Cardiac septum (tissue), 1 donor: ENCODE measurements around the gene MTM1. TPM values are rescaled to one million over a fixed set of nuclear protein-coding genes. Genes with fewer than 3 reads are reported as not detected.

ENCODE experiments used
- DNase-seq: peaks from one replicate; pipeline ENCODE4 v3.0.0-alpha.2; 2020; ENCODE audit warnings: low spot score
- intact Hi-C: fragments of 100-400 bp; cut with DNase I; formaldehyde crosslinking; loops from one replicate; pipeline ENCODE4 v1.14.0; 2022
- total RNA-seq: library from RNA; stranded (reverse); fragmentation: NEBNext Ultra II Directional; extraction: Animal tissue kit (Norgen Biotek cat#: 25700); gene quantifications from one replicate; pipeline ENCODE4 v1.2.1, GENCODE V29; 2021
- donor health status: DM: no; HTN: no; CAD: no.

MTM1 gene
- total RNA-seq, 1 donor from 2014 or later = 9.5 TPM

- intact Hi-C loops = no loop called here
- DNase-seq = no peak
Observed at GRCh38 chrX:150582338-150582948, 14.0 kb downstream of the MTM1 start.

DNA sequence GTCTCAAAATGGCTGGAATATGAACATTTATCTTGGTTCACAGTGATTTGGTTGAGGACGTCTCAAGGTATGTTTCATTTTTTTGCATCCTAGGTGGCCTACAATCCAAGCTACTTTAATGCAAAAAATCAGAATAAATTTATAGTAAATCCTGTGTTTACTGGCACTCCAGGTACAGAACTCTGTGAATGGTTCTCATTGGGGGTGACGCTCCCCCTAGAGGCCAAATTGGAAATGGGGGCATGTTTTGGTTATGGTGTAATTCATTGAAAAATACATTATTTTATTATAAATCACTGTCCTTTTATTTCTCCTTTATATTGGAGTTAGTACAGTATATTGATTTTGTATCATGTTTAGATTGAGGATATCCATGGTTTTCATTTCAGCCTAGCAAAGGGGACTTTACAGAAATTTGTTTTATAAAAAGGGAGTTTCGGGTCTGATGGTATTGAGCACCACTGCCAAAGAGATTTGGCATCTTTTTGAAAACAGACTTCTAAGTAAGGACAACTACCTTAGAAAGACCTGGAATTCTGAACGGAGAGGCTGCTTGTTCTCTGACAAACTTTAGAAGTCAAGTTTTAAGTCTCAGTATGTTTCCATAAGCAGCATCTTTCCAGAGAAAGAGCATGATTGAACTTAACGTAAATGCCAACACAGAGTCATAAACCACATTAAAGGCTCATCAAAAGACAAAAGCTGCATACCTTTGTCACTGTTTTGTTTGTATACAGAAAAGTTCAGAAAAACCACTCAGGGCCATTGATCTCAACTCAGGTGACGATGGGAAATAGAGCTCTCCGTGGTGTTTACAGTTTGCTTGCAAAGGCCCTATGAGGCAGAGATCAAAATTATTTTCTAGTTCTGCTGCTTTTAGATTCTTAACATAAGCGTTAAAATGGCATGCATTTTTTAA is 19.4 kb downstream of the MTM1 start:
- intact Hi-C loops = no loop called here
- DNase-seq = no peak

GRCh38 chrX:150594584-150594983 is 26.2 kb downstream of the MTM1 start:
- intact Hi-C loops = no loop called here
- DNase-seq = no peak

GRCh38 chrX:150599226-150599625 is 30.8 kb downstream of the MTM1 start:
- intact Hi-C loops = no loop called here
- no peak for DNase-seq

- no peak for DNase-seq
- intact Hi-C loops = no loop called here
Observed at GRCh38 chrX:150602296-150602695, 33.9 kb downstream of the MTM1 start.

GRCh38 chrX:150602743-150603142 is 34.3 kb downstream of the MTM1 start:
- no peak for DNase-seq
- intact Hi-C loops = no loop called here

GRCh38 chrX:150605603-150606002 is 37.2 kb downstream of the MTM1 start:
- intact Hi-C loops = no loop called here
- DNase-seq = no peak

- intact Hi-C loops = no loop called here
- DNase-seq = no peak
Observed at GRCh38 chrX:150607201-150607600, 38.8 kb downstream of the MTM1 start.

DNA sequence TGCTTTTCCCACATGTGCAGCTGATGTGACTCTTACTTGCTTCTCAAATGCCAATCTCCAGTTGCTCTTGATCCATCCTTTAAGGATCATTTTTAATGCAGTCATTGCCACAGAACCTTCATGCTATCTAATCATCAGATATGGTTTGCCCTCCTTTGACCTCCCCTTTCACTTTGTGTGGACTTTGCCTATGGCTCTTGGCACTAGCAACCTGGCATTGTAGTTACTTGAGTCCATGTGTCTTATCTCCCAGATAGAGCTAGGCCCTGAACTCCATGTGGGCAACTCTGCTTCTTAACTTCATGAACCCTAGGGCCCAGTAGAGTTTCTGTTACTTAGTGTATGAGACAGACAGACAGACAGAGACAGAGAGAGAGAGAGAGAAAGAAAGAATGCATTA is 41.6 kb downstream of the MTM1 start:
- intact Hi-C loops = no loop called here

GRCh38 chrX:150610446-150610845 is 42.0 kb downstream of the MTM1 start:
- no peak for DNase-seq
- intact Hi-C loops = no loop called here

More for the DNA sequence above, 41.6 kb downstream of the MTM1 start:
- DNase-seq = no peak

DNA sequence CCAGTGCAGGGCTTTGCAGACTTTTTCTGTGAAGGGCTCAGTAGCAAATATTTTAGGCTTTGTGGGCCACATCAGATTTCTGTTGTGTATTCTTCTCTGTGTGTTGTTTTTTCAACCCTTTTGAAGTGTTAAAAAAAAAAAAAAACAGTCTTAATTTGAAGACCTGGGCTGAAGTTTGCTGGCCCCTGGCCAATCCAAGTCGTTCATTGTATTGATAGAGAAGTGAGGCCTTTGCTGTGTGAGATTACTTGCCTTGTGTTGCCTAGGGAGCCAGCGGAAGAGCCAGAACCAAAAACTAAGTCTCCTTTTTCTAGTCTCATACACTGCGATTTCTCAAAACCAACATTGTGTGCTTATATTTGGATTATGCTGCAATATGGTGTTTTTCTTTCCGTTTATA is 46.9 kb downstream of the MTM1 start:
- no peak for DNase-seq
- intact Hi-C loops = no loop called here

DNA sequence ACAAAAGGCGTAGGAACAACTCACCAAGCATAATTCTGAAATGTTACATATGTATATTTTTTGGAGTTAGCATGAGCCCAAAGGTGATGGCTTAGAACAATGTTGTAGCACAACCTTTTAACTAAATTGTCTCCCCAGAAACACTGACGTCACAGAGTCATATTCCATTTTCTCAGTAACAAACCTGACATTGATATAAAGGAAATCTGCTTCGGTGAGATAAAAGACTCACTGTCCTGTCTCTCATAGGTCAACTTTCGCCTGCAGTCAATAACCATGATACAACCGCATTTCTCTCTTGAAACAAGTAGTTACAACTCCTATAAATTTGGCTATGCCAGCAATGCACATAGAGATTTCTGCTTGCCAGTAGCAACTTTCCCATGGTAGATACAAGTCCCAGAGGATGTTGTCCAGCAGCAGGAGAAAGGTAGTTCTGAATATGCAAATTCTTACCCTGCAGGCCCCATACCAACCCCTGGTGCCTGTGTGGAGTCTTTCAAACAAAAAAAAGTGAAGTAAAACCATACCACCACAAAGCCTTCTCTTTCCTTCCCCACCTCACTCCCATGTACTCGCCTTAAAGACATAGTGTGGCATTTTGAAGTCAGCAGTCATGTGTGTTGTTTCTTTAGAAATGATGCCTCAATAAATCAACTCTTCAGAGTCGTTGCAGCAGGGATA is 47.9 kb downstream of the MTM1 start:
- no peak for DNase-seq
- intact Hi-C loops = no loop called here

DNA sequence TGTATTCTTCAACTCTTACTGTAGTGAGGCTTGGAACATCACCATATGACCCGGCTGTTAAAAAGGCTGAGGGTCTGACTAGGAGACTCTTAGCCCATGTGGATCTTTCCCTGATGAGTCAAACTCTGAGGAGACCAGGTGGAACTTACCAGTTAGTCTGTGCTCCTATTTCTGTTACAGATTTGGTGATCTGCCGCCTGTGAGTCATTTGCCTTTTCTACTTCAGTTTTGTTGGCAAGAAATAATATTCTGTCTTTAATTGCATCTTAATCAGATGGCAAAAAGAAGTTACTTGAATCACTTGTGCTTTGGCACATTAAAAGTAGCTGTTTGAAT is 48.4 kb downstream of the MTM1 start:
- intact Hi-C loops = no loop called here
- no peak for DNase-seq

GRCh38 chrX:150621652-150622051 is 53.2 kb downstream of the MTM1 start:
- no peak for DNase-seq
- intact Hi-C loops = no loop called here

GRCh38 chrX:150623583-150623982 is 55.2 kb downstream of the MTM1 start:
- no peak for DNase-seq
- intact Hi-C loops = no loop called here

DNA sequence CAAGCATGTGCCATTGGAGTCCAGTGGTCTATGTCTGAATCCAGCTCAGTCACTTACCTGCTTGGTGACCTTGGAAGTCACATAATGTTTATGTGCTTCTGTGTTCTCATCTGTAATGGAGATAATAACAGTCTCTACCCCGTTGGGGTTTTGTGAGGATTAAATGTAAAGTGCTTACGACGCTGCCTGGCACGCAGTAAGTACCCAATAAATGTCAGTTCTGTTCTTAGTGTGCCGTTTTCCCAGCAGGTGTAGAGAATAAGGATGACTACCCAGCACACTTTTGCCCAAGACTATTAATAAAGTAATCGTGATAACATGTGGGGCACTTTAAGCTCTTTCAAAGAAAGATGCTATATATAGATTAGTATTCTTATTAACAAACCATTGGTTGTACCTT is 56.7 kb downstream of the MTM1 start:
- intact Hi-C loops = no loop called here
- no peak for DNase-seq

- intact Hi-C loops = no loop called here
- no peak for DNase-seq
Observed at GRCh38 chrX:150625875-150626274, 57.5 kb downstream of the MTM1 start.

DNA sequence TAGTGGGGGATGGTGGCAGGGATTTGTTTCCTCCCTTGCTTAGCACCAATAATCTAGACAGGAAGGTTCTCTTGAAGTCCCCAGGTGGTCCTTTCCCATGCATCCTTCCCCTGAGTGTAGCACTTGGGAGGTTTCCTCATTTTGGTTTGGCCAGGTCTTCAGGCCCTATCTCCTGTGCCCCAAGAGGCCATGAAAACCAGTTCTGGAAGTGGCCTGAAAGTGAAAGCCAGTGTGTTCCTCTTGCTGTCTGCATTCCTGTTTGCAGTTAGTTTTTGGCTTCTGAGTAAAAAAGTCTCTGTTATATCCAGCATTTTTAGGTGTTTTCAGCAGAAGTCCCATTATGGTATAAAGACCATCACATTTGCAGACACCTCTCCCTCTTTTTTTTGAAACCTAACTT is 59.5 kb downstream of the MTM1 start:
- DNase-seq = no peak
- intact Hi-C loops = no loop called here

DNA sequence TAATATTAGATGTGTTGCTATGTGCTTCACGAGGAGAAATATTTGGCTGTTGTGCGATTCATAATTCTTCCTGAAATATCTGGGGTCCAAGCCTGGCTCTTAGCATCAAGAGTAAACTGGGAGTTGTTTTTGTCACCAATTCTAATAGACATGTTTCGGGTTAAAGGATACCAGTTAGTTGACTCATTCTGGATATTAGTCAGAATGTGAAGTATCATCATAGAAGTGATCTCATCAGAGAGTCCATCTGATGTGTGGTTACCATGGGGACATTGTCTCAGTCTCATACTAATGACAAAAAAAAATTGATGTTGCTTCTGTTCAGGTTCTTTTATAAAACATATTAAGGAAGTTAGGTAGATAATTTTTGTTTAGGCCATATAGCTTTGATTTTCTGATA is 67.5 kb downstream of the MTM1 start:
- DNase-seq = no peak
- intact Hi-C loops = no loop called here

GRCh38 chrX:150642423-150642822 is 74.0 kb downstream of the MTM1 start:
- DNase-seq = no peak
- intact Hi-C loops = no loop called here

- intact Hi-C loops = no loop called here
- no peak for DNase-seq
Observed at GRCh38 chrX:150643271-150643670, 74.8 kb downstream of the MTM1 start.
